HG03135 (cell line): ENCODE measurements around the gene CTSH.
"Not testable (repeated sequence)": the region's sequence is repeated elsewhere in the genome, so short reads cannot be mapped to it uniquely, and the experiment has no call there.

Source experiments
- ATAC-seq: cut with Tn5 transposase; IDR thresholded peaks from one replicate; pipeline ENCODE4 v1.9.1; 2021; ENCODE audit warnings: mild to moderate bottlenecking, moderate library complexity; ENCODE audit not compliant: unreplicated experiment

Gene CTSH

GRCh38 chr15:78944202-78944625 lies 632 bp downstream of the CTSH start:
- peak; percentile 20 for ATAC-seq

GRCh38 chr15:78943692-78944091 lies 1.2 kb downstream of the CTSH start:
- no peak for ATAC-seq

- no peak for ATAC-seq
These were observed 2.1 kb downstream of the CTSH start for GRCh38 chr15:78942741-78943140.

- ATAC-seq: peak; percentile 55
These were observed 6.0 kb downstream of the CTSH start for GRCh38 chr15:78938658-78939488.

GRCh38 chr15:78937132-78937739 lies 7.6 kb downstream of the CTSH start:
- no peak for ATAC-seq

GRCh38 chr15:78934655-78935023 lies 10.2 kb downstream of the CTSH start:
- no peak for ATAC-seq

GRCh38 chr15:78933823-78934654 lies 10.8 kb downstream of the CTSH start:
- no peak for ATAC-seq

- ATAC-seq: no peak
These were observed 11.5 kb downstream of the CTSH start for GRCh38 chr15:78933187-78933822.

- ATAC-seq: no peak
These were observed 12.5 kb downstream of the CTSH start for GRCh38 chr15:78932258-78932808.

GRCh38 chr15:78931439-78932257 lies 13.2 kb downstream of the CTSH start:
- no peak for ATAC-seq

- ATAC-seq: no peak
These were observed 14.1 kb downstream of the CTSH start for GRCh38 chr15:78930577-78931388.

GRCh38 chr15:78929536-78930264 lies 15.1 kb downstream of the CTSH start:
- ATAC-seq: no peak

- ATAC-seq: no peak
These were observed 16.2 kb downstream of the CTSH start for GRCh38 chr15:78928616-78929093.

- not testable (repeated sequence) for ATAC-seq
These were observed 16.7 kb downstream of the CTSH start for GRCh38 chr15:78928176-78928575.

GRCh38 chr15:78927077-78927790 lies 17.6 kb downstream of the CTSH start:
- no peak for ATAC-seq

- ATAC-seq: no peak
These were observed 18.7 kb downstream of the CTSH start for GRCh38 chr15:78925956-78926743.

GRCh38 chr15:78925076-78925624 lies 19.7 kb downstream of the CTSH start:
- no peak for ATAC-seq
